ENCODE measurements around the gene MAML3.

DNA sequence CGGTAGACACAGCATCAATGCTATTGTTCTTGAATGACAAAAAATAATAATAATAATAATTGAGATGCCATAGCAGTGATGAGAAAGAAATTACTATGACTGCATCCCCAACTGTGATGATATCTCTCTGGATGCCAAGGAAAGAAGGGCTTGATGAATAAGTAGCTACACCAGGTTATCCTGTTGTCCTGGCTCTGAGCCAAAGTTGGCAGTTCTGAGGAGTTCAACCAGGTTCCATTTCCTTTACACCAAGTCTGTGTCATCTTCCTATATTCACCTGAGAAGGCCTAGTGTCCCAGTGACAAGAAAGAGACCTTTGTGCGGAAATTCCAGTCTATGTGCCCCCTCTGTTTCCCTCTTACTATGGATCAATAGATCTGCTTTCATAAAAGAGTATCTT lies 3.4 kb upstream of the MAML3 start:
- no peak for TF ChIP-seq GATA2 (IDR thresholded peaks at IDR 0.05; ENCODE audit: low read depth, low read length)
- no peak for TF ChIP-seq GATA3 (IDR thresholded peaks at IDR 0.05; ENCODE audit: low read depth, low read length)
